ENCODE data around the gene SYT1. TPM values are rescaled to one million over a fixed set of nuclear protein-coding genes. Genes with fewer than 3 reads are reported as not detected.

The SYT1 gene
- total and polyA plus RNA-seq, 2 of the 8 experiments (the other 6 are each of a cell fraction or from before 2014, with no cell fraction given): 11.0 to 34.6 TPM

- no peak for TF ChIP-seq KDM4A (IDR thresholded peaks at IDR 0.05; ENCODE audit: low read depth, low read length, severe bottlenecking)
Measured at GRCh38 chr12:79162948-79163347, 298.4 kb downstream of the SYT1 start (continued).

All from H1 (cell line).